CD14-positive monocyte (primary cell): Measurements from ENCODE around the gene LTF. TPM values are rescaled to one million over a fixed set of nuclear protein-coding genes. Genes with fewer than 3 reads are reported as not detected.

Source experiments
- DNase-seq, 3 donors: peaks; one replicate each; pipeline ENCODE4 v3.0.0-alpha.2; 2011 to 2022
- H2AFZ ChIP-seq: 2 replicates; pipeline ENCODE4 v1.6.0; 2012; ENCODE audit warnings: mild to moderate bottlenecking, low read depth, low read length, inconsistent platforms; ENCODE audit not compliant: insufficient read depth, poor library complexity, severe bottlenecking
- H3K27ac ChIP-seq, 2 donors: 1 replicate in 1 of 2; 2 replicates in 1 of 2; pipeline ENCODE4 v1.5.1; 2012 to 2013; ENCODE audit warnings: low read length in 2 of 2, control low read depth in 1 of 2, inconsistent platforms in 1 of 2, low read depth in 1 of 2, mild to moderate bottlenecking in 1 of 2
- H3K27me3 ChIP-seq, 2 donors: one replicate each; pipeline versions ENCODE4 v1.6.0 to v1.6.1; 2011 to 2013; ENCODE audit warnings: low read length in 2 of 2; ENCODE audit not compliant: control insufficient read depth in 2 of 2, insufficient read depth in 2 of 2
- H3K36me3 ChIP-seq, 2 donors: replicated peaks in 1 of 2; 1 replicate in 1 of 2; 2 replicates in 1 of 2; pipeline versions ENCODE4 v1.5.1 to v1.6.1; 2012 to 2013; ENCODE audit warnings: low read length in 2 of 2, control low read depth in 1 of 2, inconsistent platforms in 1 of 2, mild to moderate bottlenecking in 1 of 2; ENCODE audit not compliant: insufficient read depth in 2 of 2, control insufficient read depth in 1 of 2
- H3K4me1 ChIP-seq, 2 donors: 1 replicate in 1 of 2; 2 replicates in 1 of 2; pipeline versions ENCODE4 v1.5.1 to v1.6.1; 2012 to 2013; ENCODE audit warnings: low read length in 2 of 2, control low read depth in 1 of 2, inconsistent platforms in 1 of 2, mild to moderate bottlenecking in 1 of 2, moderate library complexity in 1 of 2; ENCODE audit not compliant: insufficient read depth in 2 of 2, control insufficient read depth in 1 of 2
- H3K4me2 ChIP-seq: replicated peaks from 2 replicates; pipeline ENCODE3; 2012; ENCODE audit warnings: low read length, moderate library complexity, mild to moderate bottlenecking; ENCODE audit not compliant: poor library complexity, severe bottlenecking; ENCODE audit errors: extremely low read depth
- H3K4me3 ChIP-seq, 3 experiments: fragments of 200-600 bp in 1 of 3; sonication (generic) in 1 of 3; replicated peaks in 1 of 3; 1 replicate in 2 of 3; 2 replicates in 1 of 3; pipeline ENCODE4 v1.5.1; 2011 to 2013; ENCODE audit warnings: low read length in 3 of 3, mild to moderate bottlenecking in 3 of 3, control low read depth in 2 of 3, low read depth in 2 of 3, inconsistent platforms in 1 of 3, moderate library complexity in 1 of 3
- H3K79me2 ChIP-seq: 2 replicates; pipeline ENCODE4 v1.6.0; 2012; ENCODE audit warnings: mild to moderate bottlenecking, control low read depth, inconsistent platforms, low read length, moderate library complexity; ENCODE audit not compliant: insufficient read depth
- H3K9ac ChIP-seq: 2 replicates; pipeline ENCODE4 v1.6.0; 2017; ENCODE audit warnings: low read length, mild to moderate bottlenecking; ENCODE audit not compliant: insufficient read depth, poor library complexity, severe bottlenecking
- H3K9me3 ChIP-seq, 2 donors: replicated peaks in 1 of 2; 1 replicate in 1 of 2; 2 replicates in 1 of 2; pipeline versions ENCODE4 v1.5.1 to v1.6.1; 2012 to 2013; ENCODE audit warnings: low read length in 2 of 2, control low read depth in 1 of 2; ENCODE audit not compliant: control insufficient read depth in 1 of 2, insufficient read depth in 1 of 2
- H4K20me1 ChIP-seq: 2 replicates; pipeline ENCODE4 v1.6.0; 2012; ENCODE audit warnings: mild to moderate bottlenecking, low read length, control low read depth, moderate library complexity; ENCODE audit not compliant: insufficient read depth
- H3K27ac Mint-ChIP-seq, 7 donors: one replicate each; pipeline ENCODE4 v1.8.0; 2020; ENCODE audit warnings: mild to moderate bottlenecking in 7 of 7, mixed read lengths in 7 of 7, moderate library complexity in 6 of 7, inconsistent platforms in 2 of 7
- H3K27me3 Mint-ChIP-seq, 3 donors: one replicate each; pipeline ENCODE4 v1.8.0; 2021 to 2022; ENCODE audit warnings: low read depth in 3 of 3, mild to moderate bottlenecking in 3 of 3, mixed read lengths in 3 of 3, moderate library complexity in 3 of 3, inconsistent platforms in 1 of 3
- H3K36me3 Mint-ChIP-seq, 2 donors: one replicate each; pipeline ENCODE4 v1.8.0; 2020; ENCODE audit warnings: mixed read lengths in 2 of 2, inconsistent platforms in 1 of 2, mild to moderate bottlenecking in 1 of 2
- H3K4me1 Mint-ChIP-seq: one replicate; pipeline ENCODE4 v1.8.0; 2020; ENCODE audit warnings: mild to moderate bottlenecking, mixed read lengths
- H3K4me3 Mint-ChIP-seq, 2 donors: one replicate each; pipeline ENCODE4 v1.8.0; 2020; ENCODE audit warnings: mild to moderate bottlenecking in 2 of 2, mixed read lengths in 2 of 2, moderate library complexity in 1 of 2
- H3K9me3 Mint-ChIP-seq, 7 donors: one replicate each; pipeline ENCODE4 v1.8.0; 2020 to 2022; ENCODE audit warnings: mixed read lengths in 7 of 7, mild to moderate bottlenecking in 6 of 7, moderate library complexity in 6 of 7, inconsistent platforms in 2 of 7
- CTCF ChIP-seq: fragments of 200-600 bp; IDR thresholded peaks from one replicate; pipeline ENCODE4 v1.8.0; 2022; ENCODE audit warnings: antibody characterized with exemption, mild to moderate bottlenecking
- WGBS: methylation state at CpG from one replicate; pipeline ENCODE4 v1.1.5; 2013; ENCODE audit warnings: missing lambda C conversion rate; ENCODE audit not compliant: insufficient coverage; 5-methylcytosine and 5-hydroxymethylcytosine counted together
- intact Hi-C, 2 donors: fragments of 100-400 bp; cut with micrococcal nuclease; formaldehyde crosslinking; loops; one replicate each; pipeline versions ENCODE4 v1.15.0 to v1.15.1; 2023
- polyA plus RNA-seq, 3 donors: library from polyadenylated mRNA; depleted of rRNA in 1 of 3; unstranded in 2 of 3; stranded (reverse) in 1 of 3; fragments of 300-500 nt in 2 of 3; fragments of >200 nt in 1 of 3; fragmentation: Illumina TruSeq in 2 of 3; gene quantifications; 1 replicate in 2 of 3; 2 replicates in 1 of 3; pipeline ENCODE4 v1.2.3, GENCODE V29; 2012 to 2021

Gene LTF
- polyA plus RNA-seq, 3 donors = not detected

GRCh38 chr3:46397111-46397510 lies 67.6 kb downstream of the LTF start:
- DNase-seq = no peak
- WGBS = 100% methylated on average over 4 of the region's 7 CpGs
- H3K27ac Mint-ChIP-seq = peak overlapping the region in 6 of 7 donors; percentile 23 to 88 (median 82)

GRCh38 chr3:46395766-46396530 lies 68.8 kb downstream of the LTF start:
- Mint-ChIP-seq H3K9me3 (peaks cover 0 to 2% (median 0%) of the 10 kb centered on the region in 7 donors), H3K27ac (peak overlapping the region; percentile 71 to 88 (median 82)), H3K36me3 (peaks cover 0 to 5% of the 10 kb centered on the region in 2 donors), H3K4me3 (no peak overlapping the region), H3K4me1 (peaks cover 47% of the 10 kb centered on the region), H3K27me3 (peaks cover 0 to 4% (median 0%) of the 10 kb centered on the region in 3 donors)
- no peaks in the 10 kb centered on the region for H4K20me1 ChIP-seq
- peak overlapping the region; percentile 59 to 70 for H3K27ac ChIP-seq
- peak overlapping the region; percentile 58 for H2AFZ ChIP-seq
- no peak overlapping the region for H3K9ac ChIP-seq
- no peaks in the 10 kb centered on the region for H3K79me2 ChIP-seq
- intact Hi-C loops = no loop called here
- peak; percentile 75 to 93 (median 81) for DNase-seq
- no peak overlapping the region for H3K4me2 ChIP-seq
- WGBS = no CpG with 5 or more reads among the region's 6 CpGs
- no peak for TF ChIP-seq CTCF
- H3K4me3 ChIP-seq = no peak overlapping the region
- no peaks in the 10 kb centered on the region for H3K9me3 ChIP-seq
- no peaks in the 10 kb centered on the region for H3K27me3 ChIP-seq
- H3K36me3 ChIP-seq = no peaks in the 10 kb centered on the region
- peaks cover 48 to 57% of the 10 kb centered on the region in 2 donors for H3K4me1 ChIP-seq

More at GRCh38 chr3:46397111-46397510, 67.6 kb downstream of the LTF start:
- no peak overlapping the region for H3K4me3 Mint-ChIP-seq
- H3K79me2 ChIP-seq = no peaks in the 10 kb centered on the region
- intact Hi-C loops = no loop called here
- no peak overlapping the region for H3K9ac ChIP-seq
- peaks cover 0 to 4% (median 0%) of the 10 kb centered on the region in 3 donors for H3K27me3 Mint-ChIP-seq
- H3K4me1 Mint-ChIP-seq = peaks cover 47% of the 10 kb centered on the region
- peak overlapping the region in 1 of 2 donors; percentile 70 for H3K27ac ChIP-seq
- TF ChIP-seq CTCF = no peak
- peak overlapping the region; percentile 58 for H2AFZ ChIP-seq
- peaks cover 48 to 57% of the 10 kb centered on the region in 2 donors for H3K4me1 ChIP-seq
- H4K20me1 ChIP-seq = no peaks in the 10 kb centered on the region
- peaks cover 0 to 5% of the 10 kb centered on the region in 2 donors for H3K36me3 Mint-ChIP-seq
- H3K9me3 ChIP-seq = no peaks in the 10 kb centered on the region
- no peaks in the 10 kb centered on the region for H3K36me3 ChIP-seq
- no peak overlapping the region for H3K4me2 ChIP-seq
- H3K27me3 ChIP-seq = no peaks in the 10 kb centered on the region
- H3K4me3 ChIP-seq = no peak overlapping the region
- peaks cover 0 to 2% (median 0%) of the 10 kb centered on the region in 7 donors for H3K9me3 Mint-ChIP-seq
